Measurements from ENCODE around the gene RPL26. TPM values are rescaled to one million over a fixed set of nuclear protein-coding genes. Genes with fewer than 3 reads are reported as not detected.
"Not testable (repeated sequence)": the region's sequence is repeated elsewhere in the genome, so short reads cannot be mapped to it uniquely, and the experiment has no call there.

Gene RPL26
- total RNA-seq, 1 donor from 2014 or later: 1,086 TPM

DNA sequence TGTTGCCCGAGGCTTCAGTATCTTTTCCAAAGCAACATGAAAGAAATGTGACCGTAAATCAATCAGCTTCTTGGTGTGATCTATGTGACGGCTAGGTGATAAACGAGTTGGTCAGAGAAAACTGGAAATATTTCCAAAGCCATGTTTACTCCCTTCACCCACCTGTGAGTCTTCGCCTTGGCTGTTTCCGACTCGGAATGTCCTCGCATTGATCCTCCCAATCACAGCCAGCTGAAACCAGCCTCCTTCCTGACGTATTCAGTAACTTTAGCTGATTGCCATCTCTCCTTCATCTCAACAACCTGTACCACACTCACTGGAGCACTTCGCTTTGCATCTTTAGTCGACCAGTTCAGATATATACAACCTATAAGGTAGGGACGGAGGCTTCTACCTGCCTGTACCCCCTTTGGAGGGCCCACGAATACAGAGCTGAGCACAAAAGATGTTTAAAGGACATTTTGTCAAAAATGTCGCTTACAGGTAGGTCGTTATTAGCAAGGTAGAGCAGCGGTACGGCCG, 7.2 kb downstream of the RPL26 start:
- Mint-ChIP-seq H3K27ac (ENCODE audit: unreplicated experiment) (peak overlapping the region; percentile 93), H3K9me3 (ENCODE audit: low read depth) (no peaks in the 10 kb centered on the region), H3K36me3 (ENCODE audit: low read depth) (peaks cover 19% of the 10 kb centered on the region), H3K4me3 (ENCODE audit: unreplicated experiment) (peak overlapping the region; percentile 74), H3K27me3 (ENCODE audit: low read depth) (no peaks in the 10 kb centered on the region), H3K4me1 (ENCODE audit: low read depth) (peaks cover 64% of the 10 kb centered on the region)
- TF ChIP-seq, protein P1, sequence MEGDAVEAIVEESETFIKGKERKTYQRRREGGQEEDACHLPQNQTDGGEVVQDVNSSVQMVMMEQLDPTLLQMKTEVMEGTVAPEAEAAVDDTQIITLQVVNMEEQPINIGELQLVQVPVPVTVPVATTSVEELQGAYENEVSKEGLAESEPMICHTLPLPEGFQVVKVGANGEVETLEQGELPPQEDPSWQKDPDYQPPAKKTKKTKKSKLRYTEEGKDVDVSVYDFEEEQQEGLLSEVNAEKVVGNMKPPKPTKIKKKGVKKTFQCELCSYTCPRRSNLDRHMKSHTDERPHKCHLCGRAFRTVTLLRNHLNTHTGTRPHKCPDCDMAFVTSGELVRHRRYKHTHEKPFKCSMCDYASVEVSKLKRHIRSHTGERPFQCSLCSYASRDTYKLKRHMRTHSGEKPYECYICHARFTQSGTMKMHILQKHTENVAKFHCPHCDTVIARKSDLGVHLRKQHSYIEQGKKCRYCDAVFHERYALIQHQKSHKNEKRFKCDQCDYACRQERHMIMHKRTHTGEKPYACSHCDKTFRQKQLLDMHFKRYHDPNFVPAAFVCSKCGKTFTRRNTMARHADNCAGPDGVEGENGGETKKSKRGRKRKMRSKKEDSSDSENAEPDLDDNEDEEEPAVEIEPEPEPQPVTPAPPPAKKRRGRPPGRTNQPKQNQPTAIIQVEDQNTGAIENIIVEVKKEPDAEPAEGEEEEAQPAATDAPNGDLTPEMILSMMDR (IDR thresholded peaks at IDR 0.05): no peak
- DNase-seq (ENCODE audit: low spot score): no peak

DNA sequence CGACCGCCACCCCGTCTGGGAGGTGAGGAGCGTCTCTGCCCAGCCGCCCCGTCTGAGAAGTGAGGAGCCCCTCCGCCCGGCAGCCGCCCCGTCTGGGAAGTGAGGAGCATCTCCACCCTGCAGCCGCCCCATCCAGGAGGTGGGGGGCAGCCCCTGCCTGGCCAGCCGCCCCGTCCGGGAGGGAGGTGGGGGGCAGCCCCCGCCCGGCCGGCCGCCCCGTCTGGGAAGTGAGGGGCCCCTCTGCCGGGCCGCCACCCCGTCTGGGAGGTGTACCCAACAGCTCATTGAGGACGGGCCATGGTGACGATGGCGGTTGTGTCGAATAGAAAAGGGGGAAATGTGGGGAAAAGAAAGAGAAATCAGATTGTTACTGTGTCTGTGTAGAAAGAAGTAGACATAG, 9.1 kb downstream of the RPL26 start:
- H3K27me3 Mint-ChIP-seq (ENCODE audit: low read depth); H3K27ac Mint-ChIP-seq (ENCODE audit: unreplicated experiment); H3K9me3 Mint-ChIP-seq (ENCODE audit: low read depth); H3K4me3 Mint-ChIP-seq (ENCODE audit: unreplicated experiment); DNase-seq (ENCODE audit: low spot score): not testable (repeated sequence)
- peaks cover 49% of the 10 kb centered on the region for H3K4me1 Mint-ChIP-seq (ENCODE audit: low read depth)
- peaks cover 25% of the 10 kb centered on the region for H3K36me3 Mint-ChIP-seq (ENCODE audit: low read depth)

DNA sequence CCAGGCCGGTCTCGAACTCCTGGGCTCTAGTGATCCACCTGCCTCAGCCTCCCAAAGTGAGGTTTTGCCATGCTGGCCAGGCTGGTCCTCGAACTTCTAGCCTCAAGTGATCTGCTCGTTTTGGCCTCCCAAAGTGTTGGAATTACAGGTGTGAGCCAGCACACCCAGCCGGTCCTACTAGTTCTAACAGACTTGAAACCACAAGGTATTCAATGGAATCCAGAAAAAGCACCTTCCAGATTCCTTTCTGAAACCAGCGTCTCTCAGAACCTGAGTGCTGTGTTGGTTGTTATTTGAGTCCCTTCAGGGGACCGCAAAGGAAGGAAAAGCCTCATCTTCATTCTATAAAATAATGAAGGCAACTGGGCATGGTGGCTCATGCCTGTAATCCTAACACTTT, 10.6 kb downstream of the RPL26 start:
- H3K36me3 Mint-ChIP-seq (ENCODE audit: low read depth): peaks cover 17% of the 10 kb centered on the region
- DNase-seq (ENCODE audit: low spot score): no peak
- no peaks in the 10 kb centered on the region for H3K9me3 Mint-ChIP-seq (ENCODE audit: low read depth)
- peak overlapping the region; percentile 84 for H3K27ac Mint-ChIP-seq (ENCODE audit: unreplicated experiment)
- peaks cover 43% of the 10 kb centered on the region for H3K4me1 Mint-ChIP-seq (ENCODE audit: low read depth)
- H3K4me3 Mint-ChIP-seq (ENCODE audit: unreplicated experiment): no peak overlapping the region
- TF ChIP-seq, protein P1 (IDR thresholded peaks at IDR 0.05): no peak
- no peaks in the 10 kb centered on the region for H3K27me3 Mint-ChIP-seq (ENCODE audit: low read depth)

DNA sequence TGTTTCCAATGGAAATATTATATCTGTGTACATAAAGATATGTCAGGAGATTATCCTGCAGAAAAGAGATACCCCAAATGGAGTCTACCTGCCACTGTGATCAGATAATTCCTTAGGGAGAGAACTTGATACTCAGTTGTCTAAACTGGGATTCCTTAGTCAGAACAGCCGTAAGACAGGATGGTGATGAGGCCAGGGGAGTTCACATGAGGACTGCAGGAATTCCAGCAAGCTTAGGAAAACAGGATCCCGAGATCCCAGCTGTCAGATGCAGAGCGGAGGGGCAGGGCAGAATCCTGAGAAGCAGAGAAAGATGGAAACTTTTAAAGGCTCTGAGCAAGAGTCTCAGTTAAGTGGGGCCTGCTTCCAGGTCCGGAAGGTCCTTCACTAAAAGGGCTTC, 11.2 kb downstream of the RPL26 start:
- H3K4me1 Mint-ChIP-seq (ENCODE audit: low read depth): peaks cover 40% of the 10 kb centered on the region
- TF ChIP-seq, protein P1 (IDR thresholded peaks at IDR 0.05): no peak
- no peaks in the 10 kb centered on the region for H3K27me3 Mint-ChIP-seq (ENCODE audit: low read depth)
- no peak for DNase-seq (ENCODE audit: low spot score)
- peak overlapping the region; percentile 89 for H3K27ac Mint-ChIP-seq (ENCODE audit: unreplicated experiment)
- H3K9me3 Mint-ChIP-seq (ENCODE audit: low read depth): no peaks in the 10 kb centered on the region
- H3K36me3 Mint-ChIP-seq (ENCODE audit: low read depth): peaks cover 14% of the 10 kb centered on the region
- no peak overlapping the region for H3K4me3 Mint-ChIP-seq (ENCODE audit: unreplicated experiment)

DNA sequence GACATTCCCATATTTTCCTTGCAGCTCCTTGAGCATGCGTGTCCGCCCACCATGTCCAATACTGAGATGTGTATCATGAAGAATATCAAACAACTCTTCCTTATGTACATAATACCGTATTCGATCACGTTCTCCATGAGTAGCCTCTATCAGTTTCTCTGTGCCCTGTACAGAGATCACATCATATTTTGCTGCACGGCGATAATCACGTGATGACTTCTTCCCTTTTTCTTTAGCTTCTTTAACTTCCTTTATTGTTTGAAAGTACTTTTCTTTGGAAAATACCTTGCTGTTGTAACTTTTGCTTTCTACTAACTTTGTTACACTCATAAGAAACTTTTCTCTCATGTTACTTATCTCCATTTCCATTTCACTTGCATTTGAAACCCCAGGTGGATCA, 13.0 kb downstream of the RPL26 start:
- no peak overlapping the region for H3K27ac Mint-ChIP-seq (ENCODE audit: unreplicated experiment)
- peaks cover 46% of the 10 kb centered on the region for H3K4me1 Mint-ChIP-seq (ENCODE audit: low read depth)

DNA sequence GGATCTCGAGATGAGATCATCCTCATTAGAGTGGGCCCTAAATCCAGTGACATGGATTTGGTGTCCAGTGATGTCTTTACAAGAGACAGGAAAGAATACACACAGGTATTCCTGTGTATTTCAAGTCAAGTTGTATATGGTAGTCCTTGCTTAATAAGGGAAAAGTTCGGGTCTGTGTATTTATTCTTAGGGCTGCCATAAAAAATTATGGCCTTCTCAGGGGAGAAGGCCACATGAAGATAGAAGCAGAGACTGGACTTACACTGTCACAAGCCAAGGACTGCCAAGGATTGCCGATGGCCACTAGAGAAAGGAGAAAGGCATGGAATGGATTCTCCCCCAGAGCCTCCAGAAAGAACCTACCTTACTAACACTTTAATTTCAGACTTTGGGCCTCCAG, 14.8 kb downstream of the RPL26 start:
- no peak overlapping the region for H3K4me3 Mint-ChIP-seq (ENCODE audit: unreplicated experiment)
- H3K27ac Mint-ChIP-seq (ENCODE audit: unreplicated experiment): peak overlapping the region; percentile 61
- TF ChIP-seq, protein P1 (IDR thresholded peaks at IDR 0.05): no peak
- H3K4me1 Mint-ChIP-seq (ENCODE audit: low read depth): peaks cover 44% of the 10 kb centered on the region
- no peaks in the 10 kb centered on the region for H3K9me3 Mint-ChIP-seq (ENCODE audit: low read depth)
- no peaks in the 10 kb centered on the region for H3K27me3 Mint-ChIP-seq (ENCODE audit: low read depth)
- H3K36me3 Mint-ChIP-seq (ENCODE audit: low read depth): peaks cover 16% of the 10 kb centered on the region
- no peak for DNase-seq (ENCODE audit: low spot score)

More for the DNA sequence above, 13.0 kb downstream of the RPL26 start:
- Mint-ChIP-seq H3K9me3 (ENCODE audit: low read depth) (no peaks in the 10 kb centered on the region), H3K36me3 (ENCODE audit: low read depth) (peaks cover 14% of the 10 kb centered on the region), H3K4me3 (ENCODE audit: unreplicated experiment) (no peak overlapping the region), H3K27me3 (ENCODE audit: low read depth) (no peaks in the 10 kb centered on the region)
- no peak for DNase-seq (ENCODE audit: low spot score)
- TF ChIP-seq, protein P1 (IDR thresholded peaks at IDR 0.05): no peak
